HepG2 (cell line): Measurements from ENCODE around the gene CHCHD3. TPM values are rescaled to one million over a fixed set of nuclear protein-coding genes. Genes with fewer than 3 reads are reported as not detected.
"Not testable (repeated sequence)": the region's sequence is repeated elsewhere in the genome, so short reads cannot be mapped to it uniquely, and the experiment has no call there.

ENCODE experiments used
- ATAC-seq: fragments of 200-7000 bp; cut with Tn5 transposase; 3 replicates; pipeline ENCODE4 v1.9.1; 2020; ENCODE audit warnings: mild to moderate bottlenecking, moderate library complexity
- BruUV-seq: library from RNA; stranded (reverse); fragments of 400-500 nt; replicated peaks from 2 replicates; lab custom pipeline; 2021; lab: Mats Ljungman, UMichigan
- CTCF ChIA-PET: fragments of 300-600 bp; formaldehyde crosslinking; extraction: SDS; loops from one replicate; lab custom pipeline; 2021; ENCODE audit warnings: low total read pairs, inconsistent platforms, low intra/inter-chr PET ratio; lab: Yijun Ruan, JAX
- POLR2A ChIA-PET: fragments of 350-600 bp; sonication (Branson Sonifier 250); formaldehyde crosslinking; loops from one replicate; lab custom pipeline; 2020; ENCODE audit warnings: antibody characterized with exemption, inconsistent platforms; lab: Yijun Ruan, JAX
- DNase-seq: peaks from one replicate; pipeline ENCODE4 v3.0.0-alpha.2; 2015; ENCODE audit warnings: low spot score
- FAIRE-seq: peaks from 3 replicates; lab custom pipeline; 2011; peaks lifted over from hg19 to GRCh38; lab: Jason Lieb, UNC
- H2AFZ ChIP-seq: one replicate; pipeline ENCODE4 v1.6.1; 2011; ENCODE audit warnings: low read length, inconsistent platforms
- H3K27ac ChIP-seq: fragments of 300-600 bp; 3 replicates; pipeline ENCODE4 v1.8.0; 2011; ENCODE audit warnings: mixed run types, mild to moderate bottlenecking, mixed read lengths, low read length, inconsistent platforms; ENCODE audit not compliant: insufficient read depth; ENCODE audit errors: extremely low read length
- H3K27me3 ChIP-seq, 2 experiments: fragments of 200-600 bp in 1 of 2; 2 replicates in 1 of 2; 3 replicates in 1 of 2; pipeline versions ENCODE4 v1.6.0 to v1.8.0; 2011; ENCODE audit warnings: low read length in 2 of 2, mild to moderate bottlenecking in 2 of 2, moderate library complexity in 2 of 2, inconsistent platforms in 1 of 2; ENCODE audit not compliant: insufficient read depth in 2 of 2, control insufficient read depth in 1 of 2
- H3K36me3 ChIP-seq, 2 experiments: fragments of 200-600 bp in 1 of 2; replicated peaks in 1 of 2; 2 replicates in 1 of 2; 3 replicates in 1 of 2; pipeline versions ENCODE4 v1.5.1 to v1.8.0; 2011; ENCODE audit warnings: low read length in 2 of 2, inconsistent platforms in 1 of 2; ENCODE audit not compliant: insufficient read depth in 2 of 2, control insufficient read depth in 1 of 2
- H3K4me1 ChIP-seq: 2 replicates; pipeline ENCODE4 v1.5.1; 2012; ENCODE audit warnings: low read length, inconsistent platforms; ENCODE audit not compliant: insufficient read depth
- H3K4me2 ChIP-seq: 2 replicates; pipeline ENCODE4 v1.6.0; 2011; ENCODE audit warnings: low read depth, low read length, inconsistent platforms
- H3K4me3 ChIP-seq, 3 experiments: fragments of 200-600 bp in 1 of 3; sonication (generic), shearing (Covaris generic) in 1 of 3; replicated peaks in 1 of 3; 2 replicates each; pipeline ENCODE4 v1.5.1; 2011 to 2016; ENCODE audit warnings: low read length in 3 of 3, inconsistent platforms in 2 of 3, low read depth in 2 of 3, mild to moderate bottlenecking in 2 of 3, control low read depth in 1 of 3, mixed read lengths in 1 of 3; ENCODE audit not compliant: insufficient read depth in 1 of 3
- H3K79me2 ChIP-seq: one replicate; pipeline ENCODE4 v1.6.1; 2011; ENCODE audit warnings: low read length, inconsistent platforms; ENCODE audit not compliant: insufficient read depth
- H3K9ac ChIP-seq: 2 replicates; pipeline ENCODE4 v1.6.0; 2011; ENCODE audit warnings: mild to moderate bottlenecking, low read depth, low read length, inconsistent platforms; ENCODE audit not compliant: insufficient read depth
- H3K9me3 ChIP-seq: 2 replicates; pipeline ENCODE4 v1.5.1; 2012; ENCODE audit warnings: mild to moderate bottlenecking, low read length
- H4K20me1 ChIP-seq: 2 replicates; pipeline ENCODE4 v1.6.0; 2011; ENCODE audit warnings: inconsistent platforms, mild to moderate bottlenecking, low read length, moderate library complexity; ENCODE audit not compliant: insufficient read depth
- HDAC1 ChIP-seq: sonication (generic); formaldehyde crosslinking; IDR thresholded peaks from 2 replicates; pipeline ENCODE4 v1.5.1; 2020; ENCODE audit warnings: mild to moderate bottlenecking, missing genetic modification reagents
- HOXA5 ChIP-seq: sonication (generic); formaldehyde crosslinking; IDR thresholded peaks from 2 replicates; pipeline ENCODE4 v1.4.0; 2020; ENCODE audit warnings: missing genetic modification reagents
- KAT8 ChIP-seq: IDR thresholded peaks from 2 replicates; pipeline ENCODE4 v1.6.1; 2016; ENCODE audit warnings: missing genetic modification reagents, missing compliant biosample characterization
- NFE2L2 ChIP-seq: fragments of 150-350 bp; IDR thresholded peaks from 2 replicates; pipeline ENCODE4 v1.6.1; 2014; ENCODE audit warnings: low read length
- RFXAP ChIP-seq: sonication (generic); formaldehyde crosslinking; IDR thresholded peaks from 2 replicates; pipeline ENCODE4 v1.4.0; 2020; ENCODE audit warnings: missing genetic modification reagents, borderline replicate concordance
- TCF7L2 ChIP-seq: IDR thresholded peaks from 2 replicates; pipeline ENCODE4 v1.6.1; 2011; ENCODE audit warnings: mild to moderate bottlenecking, low read depth, low read length, moderate library complexity
- ZC3H13 ChIP-seq: sonication (generic); formaldehyde crosslinking; IDR thresholded peaks from 2 replicates; pipeline ENCODE4 v1.8.1; 2023; ENCODE audit warnings: mild to moderate bottlenecking, missing genetic modification reagents, moderate library complexity
- ZNF382 ChIP-seq: sonication (generic); formaldehyde crosslinking; IDR thresholded peaks from 2 replicates; pipeline ENCODE4 v1.5.0; 2020; ENCODE audit warnings: missing genetic modification reagents, mild to moderate bottlenecking, borderline replicate concordance
- ZNF558 ChIP-seq: sonication (generic); formaldehyde crosslinking; IDR thresholded peaks from 2 replicates; pipeline ENCODE4 v1.9.0; 2022; ENCODE audit warnings: mild to moderate bottlenecking, missing genetic modification reagents, borderline replicate concordance
- WGBS: methylation state at CpG from one replicate; pipeline ENCODE4 v1.1.6; 2017; ENCODE audit warnings: low lambda C conversion rate; 5-methylcytosine and 5-hydroxymethylcytosine counted together
- in situ Hi-C: cut with HindIII; loops from 2 replicates; pipeline ENCODE4 v1.10.0; 2017; ENCODE audit warnings: low pct_unique_long_range_greater_than_20kb; ENCODE audit not compliant: extremely low pct_ligation_motif_present
- intact Hi-C: fragments of 100-400 bp; cut with micrococcal nuclease; formaldehyde crosslinking; loops from one replicate; pipeline ENCODE4 v1.10.0; 2022; ENCODE audit not compliant: unreplicated experiment
- polyA plus RNA-seq, 8 experiments: library from polyadenylated mRNA; depleted of rRNA in 3 of 8; stranded (reverse) in 7 of 8; unstranded in 1 of 8; fragments of >200 nt; fragmentation: Illumina TruSeq in 4 of 8; extraction: Trizol in 4 of 8; gene quantifications; 2 replicates each; pipeline versions ENCODE4 v1.2.1 to v1.2.3, GENCODE V29; 2011 to 2016; ENCODE audit warnings: low read depth in 4 of 8, missing spikeins in 1 of 8, mixed read lengths in 1 of 8; ENCODE audit not compliant: insufficient read depth in 1 of 8
- total RNA-seq, 5 experiments: library from RNA; depleted of rRNA; stranded (reverse); fragments of >200 nt; fragmentation: Illumina TruSeq; extraction: Trizol; gene quantifications; 2 replicates each; pipeline ENCODE4 v1.2.3, GENCODE V29; 2016; ENCODE audit warnings: low read depth in 1 of 5
- TF ChIP-seq, protein P1 (sequence below): sonication (generic); formaldehyde crosslinking; IDR thresholded peaks from 2 replicates; pipeline ENCODE4 v1.9.0; 2021; ENCODE audit warnings: missing genetic modification reagents, mild to moderate bottlenecking, borderline replicate concordance

CHCHD3 gene
- total and polyA plus RNA-seq, 2 of the 13 experiments (the other 11 are each of a cell fraction or from before 2014, with no cell fraction given), result 32.7 to 86.8 TPM

DNA sequence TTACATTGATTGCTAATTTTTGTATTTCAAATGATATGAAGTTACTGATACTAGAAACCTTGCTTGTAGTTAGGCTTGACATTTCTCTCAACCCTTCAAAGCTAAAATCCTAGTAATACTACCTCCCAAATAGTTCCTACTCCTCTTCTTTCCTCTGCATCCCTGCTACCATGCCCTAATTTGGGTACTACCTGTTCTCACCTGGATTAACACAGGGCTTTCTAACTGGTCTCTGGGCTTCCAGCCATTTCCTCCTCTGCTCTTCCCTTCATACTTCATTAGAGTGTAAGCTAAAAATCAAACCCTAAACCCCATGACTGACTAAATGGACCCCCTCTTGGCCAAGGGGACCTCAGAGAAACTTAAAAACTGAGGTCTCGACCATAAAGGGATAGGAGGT lies 112.4 kb downstream of the CHCHD3 start:
- TF ChIP-seq HOXA5 (CRISPR knock-in tag) (no peak), HDAC1 (CRISPR knock-in tag) (no peak), ZNF382 (CRISPR knock-in tag) (no peak), ZC3H13 (CRISPR knock-in tag) (no peak), NFE2L2 (no peak), ZNF558 (CRISPR knock-in tag) (no peak), KAT8 (CRISPR knock-in tag) (no peak), TCF7L2 (no peak), RFXAP (no peak)
- TF ChIP-seq, protein P1, sequence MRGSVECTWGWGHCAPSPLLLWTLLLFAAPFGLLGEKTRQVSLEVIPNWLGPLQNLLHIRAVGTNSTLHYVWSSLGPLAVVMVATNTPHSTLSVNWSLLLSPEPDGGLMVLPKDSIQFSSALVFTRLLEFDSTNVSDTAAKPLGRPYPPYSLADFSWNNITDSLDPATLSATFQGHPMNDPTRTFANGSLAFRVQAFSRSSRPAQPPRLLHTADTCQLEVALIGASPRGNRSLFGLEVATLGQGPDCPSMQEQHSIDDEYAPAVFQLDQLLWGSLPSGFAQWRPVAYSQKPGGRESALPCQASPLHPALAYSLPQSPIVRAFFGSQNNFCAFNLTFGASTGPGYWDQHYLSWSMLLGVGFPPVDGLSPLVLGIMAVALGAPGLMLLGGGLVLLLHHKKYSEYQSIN (CRISPR knock-in tag), result no peak
- no peak overlapping the region for H2AFZ ChIP-seq
- no peaks in the 10 kb centered on the region for H3K9me3 ChIP-seq
- no TSS peak for BruUV-seq
- in situ Hi-C loops, result no loop called here
- no peak overlapping the region for H3K4me2 ChIP-seq
- ATAC-seq (no peak), DNase-seq (no peak), FAIRE-seq (no peak)
- H3K36me3 ChIP-seq, result peaks cover 6 to 15% of the 10 kb centered on the region in 2 experiments
- H3K27ac ChIP-seq, result no peak overlapping the region
- intact Hi-C loops, result no loop called here
- ChIA-PET POLR2A (no interaction called here), CTCF (no interaction called here)
- H3K4me1 ChIP-seq, result no peaks in the 10 kb centered on the region
- no peaks in the 10 kb centered on the region for H3K79me2 ChIP-seq
- no peak overlapping the region for H3K9ac ChIP-seq
- 100% methylated on average over 1 of the region's 1 CpG for WGBS
- no peak overlapping the region for H3K4me3 ChIP-seq
- H4K20me1 ChIP-seq, result no peaks in the 10 kb centered on the region
- H3K27me3 ChIP-seq, result no peaks in the 10 kb centered on the region

DNA sequence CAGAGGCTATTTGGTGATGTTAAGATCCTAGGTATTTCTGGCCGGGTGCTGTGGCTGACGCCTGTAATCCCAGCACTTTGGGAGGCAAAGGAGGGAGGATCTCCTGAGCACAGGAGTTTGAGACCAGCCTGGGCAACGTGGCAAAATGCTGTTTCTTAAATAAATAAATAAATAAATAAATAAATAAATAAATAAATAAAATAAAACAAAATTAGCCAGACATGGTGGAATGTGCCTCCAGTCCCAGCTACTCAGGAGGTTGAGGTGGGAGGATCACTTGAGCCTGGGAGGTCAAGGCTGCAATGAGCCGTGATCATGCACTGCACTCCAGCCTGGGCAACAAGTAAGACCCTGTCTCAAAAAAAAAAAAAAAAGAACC lies 114.4 kb downstream of the CHCHD3 start:
- intact Hi-C loops, H3K4me3 ChIP-seq, BruUV-seq, H3K36me3 ChIP-seq, H4K20me1 ChIP-seq, ATAC-seq, H3K4me2 ChIP-seq, H3K27ac ChIP-seq, H3K9me3 ChIP-seq, H3K79me2 ChIP-seq, H3K9ac ChIP-seq, DNase-seq, in situ Hi-C loops, POLR2A ChIA-PET, FAIRE-seq, CTCF ChIA-PET, H3K4me1 ChIP-seq, H3K27me3 ChIP-seq, H2AFZ ChIP-seq: not testable (repeated sequence)
- 97% methylated on average over 4 of the region's 4 CpGs for WGBS
